Cardiac fibroblast (primary cell): Measurements from ENCODE around the gene SLC39A6.

Experiments
- DNase-seq, 2 donors: peaks; one replicate each; pipeline versions ENCODE4 v3.0.0 to v3.0.0-alpha.2; 2010; ENCODE audit warnings: low read depth in 2 of 2
- H3K4me3 ChIP-seq, 2 donors: replicated peaks in 1 of 2; 1 replicate in 1 of 2; 2 replicates in 1 of 2; pipeline ENCODE4 v1.5.1; 2011; ENCODE audit warnings: low read depth in 2 of 2, low read length in 2 of 2, mild to moderate bottlenecking in 2 of 2, moderate library complexity in 1 of 2
- CTCF ChIP-seq: IDR thresholded peaks from one replicate; pipeline ENCODE4 v1.5.1; 2011; ENCODE audit warnings: low read depth, mild to moderate bottlenecking, low read length, inconsistent platforms

SLC39A6 gene

GRCh38 chr18:36139245-36139644 is 10.1 kb upstream of the SLC39A6 start:
- H3K4me3 ChIP-seq = no peak overlapping the region
- DNase-seq = no peak
- no peak for TF ChIP-seq CTCF

DNA sequence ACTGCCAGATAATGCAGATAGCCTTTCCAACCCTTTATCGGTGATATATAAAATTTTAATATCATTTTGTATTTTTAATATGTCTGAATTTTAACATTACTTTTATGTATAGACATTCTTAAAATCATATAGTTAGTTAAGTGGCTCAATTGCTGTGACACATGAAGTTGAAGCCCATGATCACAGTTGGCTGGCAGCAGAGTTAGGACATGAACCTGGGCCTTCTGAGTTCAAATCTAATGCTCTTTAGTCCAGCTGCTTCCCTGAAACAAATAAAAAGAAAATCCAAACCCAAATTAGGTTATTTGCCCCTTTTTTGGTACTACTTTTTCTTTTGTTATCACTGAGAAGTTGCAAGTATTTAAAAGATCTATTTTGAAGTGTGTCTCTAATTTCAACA is 6.1 kb upstream of the SLC39A6 start:
- H3K4me3 ChIP-seq = no peak overlapping the region
- DNase-seq = no peak
- TF ChIP-seq CTCF = no peak

DNA sequence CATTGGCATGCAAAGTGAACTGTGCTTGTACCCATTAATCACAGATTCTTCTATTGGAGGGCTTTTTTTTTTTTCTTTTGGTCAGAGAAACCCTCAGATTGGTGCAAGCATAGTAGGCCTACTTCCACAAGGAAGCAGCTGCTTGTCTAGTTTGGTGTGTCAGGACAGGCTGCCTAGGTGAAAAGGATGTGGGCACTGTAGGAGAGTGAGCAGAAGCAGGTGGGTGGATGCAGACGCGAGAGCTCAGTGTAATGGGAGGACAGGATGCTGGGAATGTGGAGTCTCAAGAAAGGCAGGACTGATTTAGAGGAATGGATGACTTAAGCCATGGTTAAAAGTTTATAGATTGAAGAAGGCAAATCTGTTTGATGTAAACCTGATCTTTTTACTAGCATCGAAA is 3.6 kb upstream of the SLC39A6 start:
- no peak for DNase-seq
- no peak overlapping the region for H3K4me3 ChIP-seq
- no peak for TF ChIP-seq CTCF

DNA sequence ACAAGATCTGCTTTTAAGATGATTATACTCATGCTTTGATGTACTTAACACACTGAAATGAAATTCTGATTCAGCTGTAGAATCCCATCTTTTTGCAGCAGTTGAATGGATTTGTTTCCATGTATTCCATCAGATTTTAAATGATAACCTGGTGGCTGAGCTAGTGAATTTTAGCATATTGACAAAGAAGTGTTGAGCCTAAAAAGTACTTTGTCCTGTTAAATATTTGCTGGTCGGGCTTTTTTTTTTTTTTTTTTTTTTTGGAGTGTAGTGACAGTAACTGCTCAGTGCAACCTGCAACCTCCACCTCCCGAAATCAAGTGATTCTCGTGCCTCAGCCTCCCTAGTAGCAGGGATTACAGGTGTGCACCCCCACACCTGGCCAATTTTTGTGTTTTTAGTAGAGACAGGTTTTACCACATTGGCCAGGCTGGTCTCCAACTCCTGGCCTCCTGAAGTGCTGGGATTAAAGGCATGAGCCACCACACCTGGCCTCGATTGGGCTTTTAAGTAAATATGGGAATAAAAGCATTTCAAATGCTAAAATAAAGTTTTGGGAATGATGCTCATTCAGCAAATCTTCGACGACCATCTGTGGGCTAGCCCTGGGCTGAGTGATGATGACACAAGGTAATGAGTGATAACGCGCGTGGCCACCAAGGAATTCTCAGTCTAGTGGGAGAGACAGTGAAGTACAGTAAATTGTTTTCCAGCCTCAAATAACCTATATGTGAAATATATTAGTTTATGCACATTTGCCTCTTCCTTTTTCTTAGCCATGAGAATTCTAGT is 2.7 kb upstream of the SLC39A6 start:
- no peak for DNase-seq
- no peak overlapping the region for H3K4me3 ChIP-seq
- no peak for TF ChIP-seq CTCF

- TF ChIP-seq CTCF = no peak
- peak overlapping the region; percentile 98 to 100 for H3K4me3 ChIP-seq
Measured at GRCh38 chr18:36130883-36131653, 1.9 kb upstream of the SLC39A6 start.

GRCh38 chr18:36130039-36130831 is 1.1 kb upstream of the SLC39A6 start:
- peak in 1 of 2 donors; percentile 2 for DNase-seq
- peak overlapping the region; percentile 98 to 100 for H3K4me3 ChIP-seq

More at GRCh38 chr18:36130883-36131653, 1.9 kb upstream of the SLC39A6 start:
- DNase-seq = no peak

More at GRCh38 chr18:36130039-36130831, 1.1 kb upstream of the SLC39A6 start:
- TF ChIP-seq CTCF = no peak
